HepG2 (cell line): ENCODE data around the gene RRM2. TPM values are rescaled to one million over a fixed set of nuclear protein-coding genes. Genes with fewer than 3 reads are reported as not detected.

ENCODE experiments used
- CCAR2 ChIP-seq: fragments of 200-400 bp; formaldehyde crosslinking; optimal IDR thresholded peaks from 2 replicates; pipeline ENCODE3; 2018; ENCODE audit warnings: low read depth, mild to moderate bottlenecking, low read length, moderate library complexity
- CENPBD1 ChIP-seq: sonication (generic); formaldehyde crosslinking; IDR thresholded peaks from 2 replicates; pipeline ENCODE4 v1.8.0; 2022; ENCODE audit warnings: missing genetic modification reagents, low read depth, mild to moderate bottlenecking, borderline replicate concordance
- DR1 ChIP-seq: sonication (generic); formaldehyde crosslinking; IDR thresholded peaks from 2 replicates; pipeline ENCODE4 v1.8.0; 2021; ENCODE audit warnings: mild to moderate bottlenecking, missing genetic modification reagents, inconsistent platforms
- E2F2 ChIP-seq: sonication (generic); formaldehyde crosslinking; IDR thresholded peaks from 2 replicates; pipeline ENCODE4 v1.4.0; 2020; ENCODE audit warnings: missing genetic modification reagents, borderline replicate concordance
- ELK4 ChIP-seq: sonication (generic); formaldehyde crosslinking; IDR thresholded peaks from 2 replicates; pipeline ENCODE4 v1.9.0; 2021; ENCODE audit warnings: missing genetic modification reagents, borderline replicate concordance
- FOXA3 ChIP-seq: IDR thresholded peaks from 2 replicates; pipeline ENCODE4 v1.6.1; 2016; ENCODE audit warnings: missing genetic modification reagents, missing compliant biosample characterization
- GRHL1 ChIP-seq: sonication (generic); formaldehyde crosslinking; conservative IDR thresholded peaks from 2 replicates; pipeline ENCODE4 v1.8.0; 2022; ENCODE audit warnings: missing genetic modification reagents
- KLF12 ChIP-seq: sonication (generic); formaldehyde crosslinking; IDR thresholded peaks from 2 replicates; pipeline ENCODE4 v1.4.0; 2020; ENCODE audit warnings: missing genetic modification reagents, borderline replicate concordance
- RCOR2 ChIP-seq: IDR thresholded peaks from 2 replicates; pipeline ENCODE4 v1.6.1; 2016; ENCODE audit warnings: missing biosample characterization, missing genetic modification reagents
- RNF2 ChIP-seq: fragments of 450-650 bp; conservative IDR thresholded peaks from 2 replicates; pipeline ENCODE4 v1.6.1; 2016; ENCODE audit warnings: low read depth
- RXRA ChIP-seq: sonication (generic); formaldehyde crosslinking; IDR thresholded peaks from 2 replicates; pipeline ENCODE4 v1.5.1; 2020; ENCODE audit warnings: missing genetic modification reagents
- SMAD3 ChIP-seq: sonication (generic); formaldehyde crosslinking; IDR thresholded peaks from 2 replicates; pipeline ENCODE4 v1.4.0; 2020; ENCODE audit warnings: missing genetic modification reagents
- ZBTB44 ChIP-seq: sonication (generic); formaldehyde crosslinking; IDR thresholded peaks from 2 replicates; pipeline ENCODE4 v1.4.0; 2020; ENCODE audit warnings: missing genetic modification reagents
- ZNF207 ChIP-seq: fragments of 450-650 bp; IDR thresholded peaks from 2 replicates; pipeline ENCODE4 v1.6.1; 2016; ENCODE audit warnings: antibody characterized with exemption, borderline replicate concordance
- ZNF253 ChIP-seq: sonication (generic); formaldehyde crosslinking; IDR thresholded peaks from 2 replicates; pipeline ENCODE4 v1.8.0; 2022; ENCODE audit warnings: mild to moderate bottlenecking, missing genetic modification reagents, borderline replicate concordance
- ZNF256 ChIP-seq: sonication (generic); formaldehyde crosslinking; conservative IDR thresholded peaks from 2 replicates; pipeline ENCODE4 v1.4.0; 2020; ENCODE audit warnings: missing genetic modification reagents
- ZNF547 ChIP-seq: sonication (generic); formaldehyde crosslinking; IDR thresholded peaks from 2 replicates; pipeline ENCODE4 v1.5.1; 2020; ENCODE audit warnings: mild to moderate bottlenecking, missing genetic modification reagents
- ZNF639 ChIP-seq: conservative IDR thresholded peaks from 2 replicates; pipeline ENCODE4 v1.6.1; 2018; ENCODE audit warnings: missing genetic modification reagents
- ZNF660 ChIP-seq: sonication (generic); formaldehyde crosslinking; IDR thresholded peaks from 2 replicates; pipeline ENCODE4 v1.5.1; 2020; ENCODE audit warnings: mild to moderate bottlenecking, low read depth, missing genetic modification reagents, borderline replicate concordance
- ZNF7 ChIP-seq: IDR thresholded peaks from 2 replicates; pipeline ENCODE4 v1.6.1; 2016; ENCODE audit warnings: missing biosample characterization, missing genetic modification reagents
- ZNF704 ChIP-seq: sonication (generic); formaldehyde crosslinking; IDR thresholded peaks from 2 replicates; pipeline ENCODE4 v1.8.1; 2023; ENCODE audit warnings: mild to moderate bottlenecking, inconsistent platforms, moderate library complexity, missing genetic modification reagents, borderline replicate concordance
- ZNF841 ChIP-seq: sonication (generic); formaldehyde crosslinking; IDR thresholded peaks from 2 replicates; pipeline ENCODE4 v1.8.1; 2023; ENCODE audit warnings: missing genetic modification reagents, borderline replicate concordance
- polyA plus RNA-seq, 8 experiments: library from polyadenylated mRNA; depleted of rRNA in 3 of 8; stranded (reverse) in 7 of 8; unstranded in 1 of 8; fragments of >200 nt; fragmentation: Illumina TruSeq in 4 of 8; extraction: Trizol in 4 of 8; gene quantifications; 2 replicates each; pipeline versions ENCODE4 v1.2.1 to v1.2.3, GENCODE V29; 2011 to 2016; ENCODE audit warnings: low read depth in 4 of 8, missing spikeins in 1 of 8, mixed read lengths in 1 of 8; ENCODE audit not compliant: insufficient read depth in 1 of 8
- total RNA-seq, 5 experiments: library from RNA; depleted of rRNA; stranded (reverse); fragments of >200 nt; fragmentation: Illumina TruSeq; extraction: Trizol; gene quantifications; 2 replicates each; pipeline ENCODE4 v1.2.3, GENCODE V29; 2016; ENCODE audit warnings: low read depth in 1 of 5

RRM2 gene
- total and polyA plus RNA-seq, 2 of the 13 experiments (the other 11 are each of a cell fraction or from before 2014, with no cell fraction given): 31.3 to 150 TPM

GRCh38 chr2:10119027-10119325 is 3.6 kb upstream of the RRM2 start (continued):
- no peak for TF ChIP-seq GRHL1 (CRISPR knock-in tag)
- TF ChIP-seq RNF2: no peak
- TF ChIP-seq CCAR2: no peak
- TF ChIP-seq ZNF704 (CRISPR knock-in tag): no peak
- TF ChIP-seq CENPBD1 (CRISPR knock-in tag): no peak
- no peak for TF ChIP-seq SMAD3
- TF ChIP-seq FOXA3 (CRISPR knock-in tag): peak; percentile 32; the same call in 1 of the 2 replicates
- TF ChIP-seq ZNF207: no peak
- TF ChIP-seq DR1 (CRISPR knock-in tag): no peak
- TF ChIP-seq RCOR2 (CRISPR knock-in tag): no peak
- TF ChIP-seq ZNF660 (CRISPR knock-in tag): no peak
- TF ChIP-seq ZNF841: no peak
- TF ChIP-seq ELK4: no peak
- TF ChIP-seq KLF12 (CRISPR knock-in tag): no peak
- TF ChIP-seq ZBTB44 (CRISPR knock-in tag): no peak
- no peak for TF ChIP-seq E2F2 (CRISPR knock-in tag)
- no peak for TF ChIP-seq ZNF256 (CRISPR knock-in tag)
- no peak for TF ChIP-seq ZNF639 (CRISPR knock-in tag)
- no peak for TF ChIP-seq ZNF253
- TF ChIP-seq RXRA (CRISPR knock-in tag): peak; percentile 59; the same call in 1 of the 2 replicates
- TF ChIP-seq ZNF547: no peak
- no peak for TF ChIP-seq ZNF7 (CRISPR knock-in tag)
